GM12892 (cell line): Measurements from ENCODE around the gene THADA.

Experiments used
- POLR2A ChIP-seq: IDR thresholded peaks from 2 replicates; pipeline ENCODE4 v1.6.1; 2011; ENCODE audit warnings: low read depth, low read length, control low read depth
- POLR2AphosphoS5 ChIP-seq: IDR thresholded peaks from 2 replicates; pipeline ENCODE4 v1.6.1; 2011; ENCODE audit warnings: low read depth, low read length, control low read depth

DNA sequence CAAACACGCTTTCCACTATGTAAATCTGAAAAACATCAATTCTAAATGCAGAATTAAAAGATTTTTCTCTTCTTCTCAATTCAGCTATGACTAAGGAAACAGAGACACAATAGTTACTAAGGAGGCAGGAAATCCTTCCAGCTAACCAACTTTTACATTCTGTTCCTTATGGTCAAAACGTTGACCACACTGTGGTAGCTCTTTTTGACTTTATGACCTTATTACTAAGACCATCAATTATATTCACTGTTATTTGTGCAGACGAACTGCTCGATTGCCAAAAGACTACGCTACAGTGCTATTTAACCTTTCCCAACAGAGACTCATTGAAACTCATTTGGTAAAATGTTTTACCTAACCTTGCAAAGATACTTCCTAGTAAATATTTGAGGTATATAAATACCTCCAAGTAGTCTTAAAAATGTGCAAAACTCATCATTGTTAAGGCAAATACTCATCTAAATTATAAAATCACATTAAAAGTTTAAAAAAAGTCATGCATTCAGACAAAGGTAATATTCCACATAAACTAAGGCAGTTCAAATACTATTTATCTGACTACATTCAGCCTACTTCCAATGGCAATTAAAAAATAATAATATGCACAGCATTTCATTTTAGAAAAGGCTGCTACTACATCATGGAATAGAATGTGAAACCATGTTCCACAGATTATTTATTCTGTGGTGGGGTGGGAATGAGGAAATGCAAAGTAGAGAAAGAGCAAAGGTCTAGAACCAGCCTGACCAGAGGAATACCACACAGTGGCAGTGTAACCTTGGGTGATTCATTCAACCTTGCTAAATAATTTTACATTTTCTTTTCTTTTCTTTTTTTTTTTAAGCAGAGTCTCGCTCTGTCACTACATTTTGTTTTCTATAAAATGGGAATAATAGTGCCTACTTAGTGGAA is 139.9 kb downstream of the THADA start:
- no peak for TF ChIP-seq POLR2A
- no peak for TF ChIP-seq POLR2AphosphoS5
